ENCODE results near the gene CEP112.

GRCh38 chr17:66203274-66204015 is 11.5 kb upstream of the CEP112 start:
- TF ChIP-seq CTCF (IDR thresholded peaks at IDR 0.05) (no peak), SIN3A (IDR thresholded peaks at IDR 0.05; ENCODE audit: borderline replicate concordance, insufficient read depth, low read depth, low read length) (no peak)
